Skeletal muscle tissue (tissue), 4 donors: ENCODE measurements around the gene RERE. TPM values are rescaled to one million over a fixed set of nuclear protein-coding genes. Genes with fewer than 3 reads are reported as not detected.

Source experiments
- H3K27ac ChIP-seq: one replicate; pipeline ENCODE4 v1.7.0; 2013; ENCODE audit warnings: mild to moderate bottlenecking, low read depth, low read length, inconsistent platforms
- H3K27me3 ChIP-seq, 3 donors: one replicate each; pipeline ENCODE4 v1.7.0; 2013; ENCODE audit warnings: low read length in 3 of 3; ENCODE audit not compliant: control insufficient read depth in 3 of 3, insufficient read depth in 3 of 3
- H3K36me3 ChIP-seq, 3 donors: one replicate each; pipeline ENCODE4 v1.7.0; 2013; ENCODE audit warnings: low read length in 3 of 3; ENCODE audit not compliant: control insufficient read depth in 3 of 3, insufficient read depth in 3 of 3
- H3K4me1 ChIP-seq, 3 donors: one replicate each; pipeline ENCODE4 v1.7.0; 2013; ENCODE audit warnings: low read length in 3 of 3, mild to moderate bottlenecking in 3 of 3; ENCODE audit not compliant: control insufficient read depth in 3 of 3, insufficient read depth in 3 of 3
- H3K4me3 ChIP-seq, 3 donors: one replicate each; pipeline ENCODE4 v1.7.0; 2013; ENCODE audit warnings: low read length in 3 of 3
- H3K9ac ChIP-seq, 3 donors: one replicate each; pipeline ENCODE4 v1.7.0; 2013; ENCODE audit warnings: low read length in 3 of 3, mild to moderate bottlenecking in 3 of 3, moderate library complexity in 2 of 3, low read depth in 1 of 3
- H3K9me3 ChIP-seq, 3 donors: one replicate each; pipeline ENCODE4 v1.7.0; 2013; ENCODE audit warnings: low read length in 3 of 3; ENCODE audit not compliant: control insufficient read depth in 3 of 3
- total RNA-seq: library from RNA; depleted of rRNA; stranded (reverse); fragments of >200 nt; gene quantifications from one replicate; pipeline ENCODE4 v1.2.3, GENCODE V29; 2014
- donor health status: Osteomylitis.

Gene RERE
- total RNA-seq, 1 donor from 2014 or later: 212 TPM

DNA sequence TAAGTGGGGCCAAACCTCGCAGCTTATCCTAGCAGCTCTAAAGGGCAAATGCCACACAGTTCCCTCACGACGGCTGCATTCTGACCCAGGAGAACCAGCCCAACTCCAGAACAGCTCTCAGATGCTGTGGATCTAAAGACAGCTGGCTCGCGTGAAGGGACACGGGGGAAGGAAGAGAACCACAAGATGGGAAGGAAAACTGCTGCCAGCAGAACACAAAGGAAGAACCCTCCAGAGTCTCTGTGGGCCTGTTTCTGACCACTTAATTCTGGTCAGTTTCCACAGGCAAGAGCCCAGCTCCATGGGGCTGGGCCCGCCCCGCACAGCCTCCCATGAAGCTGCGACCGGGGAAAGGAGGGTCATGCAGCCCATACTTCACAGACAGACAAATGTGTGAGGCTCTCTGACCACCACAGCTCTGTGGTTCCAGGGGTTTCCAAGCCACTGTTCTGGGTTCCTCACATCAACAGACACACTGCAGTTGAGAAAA lies 438.4 kb downstream of the RERE start:
- peak overlapping the region; percentile 18 to 36 (median 35) for H3K9ac ChIP-seq
- no peaks in the 10 kb centered on the region for H3K27me3 ChIP-seq

DNA sequence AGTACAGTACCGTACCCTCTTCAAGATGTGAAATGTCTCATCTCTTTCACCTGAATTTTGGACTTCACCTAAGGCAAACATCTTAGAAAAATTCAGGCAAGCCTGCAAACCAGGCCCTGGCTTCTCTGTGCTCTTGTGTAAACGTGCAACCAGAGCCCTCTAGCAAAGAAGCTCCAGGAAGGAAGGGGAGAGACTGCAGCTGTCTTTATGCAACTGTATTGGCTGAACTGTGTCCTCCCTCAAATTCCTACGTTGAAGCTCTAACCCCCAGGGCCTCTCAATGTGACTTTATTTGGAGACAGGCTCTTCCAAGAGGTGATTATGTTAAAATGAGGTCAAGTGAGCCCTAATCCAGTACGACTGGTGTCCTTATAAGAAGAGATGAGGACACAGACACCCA lies 439.3 kb downstream of the RERE start:
- H3K4me1 ChIP-seq: peaks cover 83 to 88% (median 83%) of the 10 kb centered on the region in 3 donors
- H3K36me3 ChIP-seq: peaks cover 0 to 7% (median 2%) of the 10 kb centered on the region in 3 donors
- H3K27ac ChIP-seq: peak overlapping the region; percentile 84
- no peaks in the 10 kb centered on the region for H3K27me3 ChIP-seq
- H3K4me3 ChIP-seq: peak overlapping the region in 2 of 3 donors; percentile 23 to 33
- H3K9ac ChIP-seq: peak overlapping the region in 1 of 3 donors; percentile 28
- H3K9me3 ChIP-seq: no peaks in the 10 kb centered on the region

More for the DNA sequence above, 438.4 kb downstream of the RERE start:
- Histone ChIP-seq H3K4me1 (peaks cover 78 to 84% (median 80%) of the 10 kb centered on the region in 3 donors), H3K36me3 (peaks cover 0 to 7% (median 2%) of the 10 kb centered on the region in 3 donors), H3K4me3 (peak overlapping the region; percentile 23 to 45 (median 33)), H3K9me3 (no peaks in the 10 kb centered on the region), H3K27ac (peak overlapping the region; percentile 84)

DNA sequence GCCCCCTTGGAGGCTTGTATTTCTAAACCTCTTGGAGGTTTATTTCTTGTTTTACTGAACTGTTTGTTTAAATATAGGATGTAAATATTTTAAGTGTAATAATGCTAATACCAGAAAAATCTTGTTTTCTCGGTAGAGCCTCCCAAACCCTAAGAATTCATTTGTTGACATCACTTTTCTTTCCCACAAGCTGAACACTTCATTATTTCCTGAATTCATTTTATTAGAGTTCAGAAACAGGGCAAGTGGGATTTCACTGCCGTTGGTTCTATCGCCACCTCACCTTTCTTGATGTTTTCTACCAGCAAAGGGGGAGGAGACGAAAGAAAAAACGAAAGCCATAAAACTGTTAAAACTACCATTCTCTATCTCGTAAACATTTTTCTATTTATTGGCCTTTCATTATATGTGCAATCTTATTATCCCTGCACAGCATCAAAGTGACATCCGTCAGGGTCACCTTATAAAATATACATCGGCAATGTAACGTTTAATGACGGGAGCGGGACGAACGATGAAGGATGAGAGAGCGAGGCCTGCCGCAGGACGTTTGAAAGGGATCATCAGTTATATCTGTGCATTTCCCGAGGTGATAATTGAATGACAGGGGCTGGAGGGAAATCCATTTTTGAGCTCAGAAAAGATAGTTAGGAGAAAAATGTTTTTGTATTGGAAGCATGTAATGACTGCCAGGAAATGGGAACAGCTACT lies 440.0 kb downstream of the RERE start:
- Histone ChIP-seq H3K9me3 (no peaks in the 10 kb centered on the region), H3K9ac (no peak overlapping the region), H3K27me3 (no peaks in the 10 kb centered on the region), H3K4me1 (peaks cover 83 to 90% (median 84%) of the 10 kb centered on the region in 3 donors), H3K36me3 (peaks cover 0 to 7% (median 2%) of the 10 kb centered on the region in 3 donors), H3K27ac (peak overlapping the region; percentile 84), H3K4me3 (no peak overlapping the region)

DNA sequence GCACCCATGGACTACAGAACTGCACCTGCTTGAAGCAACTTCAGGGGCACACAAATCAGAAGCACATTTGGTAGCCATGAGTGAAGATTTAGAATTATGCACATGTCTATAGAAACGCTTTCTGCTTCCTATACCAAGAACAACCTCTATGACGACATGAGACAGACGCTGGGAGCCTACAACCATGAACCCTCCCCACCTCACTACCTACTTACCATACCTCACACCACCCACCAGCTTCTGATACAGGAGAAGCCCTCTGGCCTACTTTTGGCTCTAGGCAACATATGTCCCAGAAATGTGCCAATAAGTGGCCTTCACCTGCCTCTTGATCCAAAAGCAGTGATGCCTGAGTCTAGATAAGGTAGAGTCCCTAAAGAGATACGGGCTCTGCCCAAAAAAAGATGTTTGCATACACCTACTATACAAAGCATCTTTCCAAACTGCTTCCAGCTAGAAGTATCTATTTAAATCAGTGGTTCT lies 441.0 kb downstream of the RERE start:
- no peaks in the 10 kb centered on the region for H3K9me3 ChIP-seq
- peaks cover 84 to 90% (median 84%) of the 10 kb centered on the region in 3 donors for H3K4me1 ChIP-seq
- peak overlapping the region; percentile 15 for H3K27ac ChIP-seq
- H3K36me3 ChIP-seq: peaks cover 0 to 7% (median 2%) of the 10 kb centered on the region in 3 donors
- H3K9ac ChIP-seq: no peak overlapping the region
- no peaks in the 10 kb centered on the region for H3K27me3 ChIP-seq
- no peak overlapping the region for H3K4me3 ChIP-seq

DNA sequence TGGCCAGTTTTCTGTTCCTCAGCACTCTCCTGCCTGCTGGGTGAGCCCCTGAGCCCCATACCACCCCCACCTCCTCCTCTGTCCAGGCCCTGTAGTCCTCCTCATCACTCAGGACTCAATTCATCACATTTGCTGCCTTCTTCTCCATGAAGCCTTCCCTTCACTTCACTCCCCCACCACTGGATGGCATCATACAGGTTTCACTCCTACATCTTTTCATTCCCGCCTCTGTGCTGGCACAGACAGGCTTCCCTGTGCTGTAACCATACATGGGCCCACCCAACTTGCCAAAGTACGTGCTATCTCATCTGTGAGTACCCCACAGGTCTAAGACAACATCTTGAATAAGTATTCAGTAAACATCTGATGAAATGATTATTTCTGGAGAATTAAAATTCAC lies 442.6 kb downstream of the RERE start:
- Histone ChIP-seq H3K4me3 (peak overlapping the region in 1 of 3 donors; percentile 55), H3K27ac (peak overlapping the region; percentile 83), H3K9me3 (no peaks in the 10 kb centered on the region), H3K36me3 (no peaks in the 10 kb centered on the region), H3K9ac (no peak overlapping the region), H3K27me3 (no peaks in the 10 kb centered on the region), H3K4me1 (peaks cover 84 to 90% (median 84%) of the 10 kb centered on the region in 3 donors)

DNA sequence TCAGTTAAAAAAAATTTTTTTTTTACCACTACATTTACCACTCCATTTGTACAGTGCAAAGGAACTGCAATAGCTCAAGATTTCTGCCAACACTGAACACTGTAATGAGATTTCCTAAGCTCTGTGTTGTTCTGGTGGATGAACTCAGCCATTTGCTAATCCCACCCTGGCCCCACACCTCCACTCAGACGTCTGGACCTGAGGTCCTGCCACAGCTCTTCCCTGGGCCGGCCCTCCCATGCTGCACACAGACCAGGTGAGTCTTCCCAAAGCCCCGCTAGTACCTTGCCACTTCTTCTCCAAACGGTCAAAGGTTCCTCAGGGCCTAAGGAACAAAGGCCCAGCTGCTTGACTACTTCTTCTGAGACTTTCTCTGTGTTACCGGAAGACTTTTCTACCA lies 443.1 kb downstream of the RERE start:
- peak overlapping the region; percentile 34 to 81 (median 67) for H3K9ac ChIP-seq

DNA sequence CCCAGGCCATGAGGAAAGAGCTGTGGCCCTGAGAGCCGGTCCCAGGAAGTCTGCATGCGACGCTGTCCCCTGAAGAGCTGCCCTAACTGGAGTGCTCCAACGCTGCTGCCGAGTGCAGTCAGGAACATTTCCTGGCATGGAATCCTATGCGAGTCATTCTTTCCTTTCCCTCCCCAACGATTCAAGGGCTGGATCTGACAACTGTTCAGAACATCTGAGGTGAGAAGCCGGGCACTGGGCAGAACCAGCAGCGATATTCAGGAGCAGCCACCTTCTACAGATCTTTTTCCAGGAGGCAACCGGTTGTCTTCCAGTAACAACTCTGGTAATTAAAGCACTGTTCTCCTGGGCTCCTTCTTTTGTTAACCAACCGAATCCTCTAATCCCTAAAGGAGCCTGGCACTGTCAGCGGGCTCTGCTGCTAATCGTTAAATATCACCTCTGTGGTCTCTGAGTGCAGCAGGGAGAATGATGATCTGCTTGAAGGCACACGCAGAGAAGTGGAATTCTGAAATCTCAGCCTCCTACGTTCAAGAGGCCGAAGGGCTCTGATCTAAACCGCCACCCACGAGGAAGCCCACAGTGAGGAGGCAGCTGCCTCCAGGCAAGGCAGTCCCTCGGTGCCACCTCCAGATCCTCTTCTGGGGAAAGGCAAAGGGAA lies 443.7 kb downstream of the RERE start:
- H3K36me3 ChIP-seq: no peaks in the 10 kb centered on the region
- no peaks in the 10 kb centered on the region for H3K9me3 ChIP-seq
- H3K27ac ChIP-seq: peak overlapping the region; percentile 83
- H3K9ac ChIP-seq: peak overlapping the region; percentile 34 to 81 (median 67)
- no peaks in the 10 kb centered on the region for H3K27me3 ChIP-seq
- peaks cover 78 to 84% (median 79%) of the 10 kb centered on the region in 3 donors for H3K4me1 ChIP-seq
- H3K4me3 ChIP-seq: peak overlapping the region; percentile 54 to 68 (median 55)

More for the DNA sequence above, 443.1 kb downstream of the RERE start:
- Histone ChIP-seq H3K27ac (peak overlapping the region; percentile 83), H3K27me3 (no peaks in the 10 kb centered on the region), H3K4me1 (peaks cover 80 to 85% (median 80%) of the 10 kb centered on the region in 3 donors), H3K36me3 (no peaks in the 10 kb centered on the region), H3K9me3 (no peaks in the 10 kb centered on the region), H3K4me3 (peak overlapping the region in 2 of 3 donors; percentile 54 to 55)

DNA sequence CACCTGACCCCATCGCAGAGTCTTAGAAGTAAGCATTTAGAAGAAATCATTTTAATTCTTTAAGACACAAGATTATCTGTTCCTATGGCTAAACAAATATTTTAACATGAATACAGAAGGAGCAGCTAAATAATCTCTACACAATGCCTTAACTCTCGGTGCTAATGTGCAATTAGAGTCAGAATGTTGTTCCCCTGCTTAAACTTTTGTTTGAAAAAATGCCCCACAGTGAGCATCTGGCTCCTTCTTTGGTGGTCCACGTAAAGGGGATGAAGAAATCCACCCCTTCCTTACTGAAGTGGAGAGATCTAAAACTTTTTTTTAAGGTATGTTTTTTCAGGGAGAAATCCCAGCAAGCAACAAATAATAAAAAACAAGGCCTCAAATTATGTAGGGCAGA lies 444.3 kb downstream of the RERE start:
- Histone ChIP-seq H3K27ac (peak overlapping the region; percentile 83), H3K9ac (peak overlapping the region; percentile 26 to 81 (median 57)), H3K4me1 (peaks cover 73 to 81% (median 74%) of the 10 kb centered on the region in 3 donors), H3K4me3 (peak overlapping the region; percentile 19 to 68 (median 28)), H3K27me3 (no peaks in the 10 kb centered on the region), H3K36me3 (no peaks in the 10 kb centered on the region), H3K9me3 (no peaks in the 10 kb centered on the region)

DNA sequence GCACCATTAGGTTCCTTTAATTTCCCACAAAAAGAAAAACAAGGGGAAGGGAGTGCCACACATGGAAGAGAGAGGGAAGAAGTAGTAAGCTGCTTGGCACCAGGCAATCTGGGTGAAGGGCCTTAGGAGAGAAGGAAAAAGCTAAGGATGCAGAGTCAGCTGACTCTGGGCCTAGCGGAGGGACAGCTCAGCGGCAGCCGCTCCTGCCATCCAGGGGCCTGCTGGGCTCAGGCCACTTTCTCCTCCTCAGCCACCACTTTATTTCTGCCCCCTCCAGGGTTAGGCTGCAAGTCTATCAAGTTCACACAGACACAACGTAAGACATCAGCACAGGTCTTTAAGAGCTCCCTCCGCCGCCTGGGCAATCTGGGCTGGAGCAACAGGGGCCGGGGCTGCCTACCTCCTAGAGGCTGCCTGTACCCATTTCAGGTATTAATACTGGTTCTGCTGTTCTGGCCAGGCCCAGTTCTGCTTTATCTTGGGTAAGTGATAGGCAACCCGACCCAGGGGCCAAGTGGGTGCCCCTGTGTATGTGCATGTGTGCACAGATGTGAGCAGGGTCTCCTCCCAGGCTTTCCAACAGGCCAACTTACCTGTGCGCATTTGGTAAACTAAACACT lies 446.0 kb downstream of the RERE start:
- Histone ChIP-seq H3K4me3 (peak overlapping the region; percentile 44 to 59 (median 45)), H3K9me3 (no peaks in the 10 kb centered on the region), H3K36me3 (peaks cover 0 to under 1% (median 0%) of the 10 kb centered on the region in 3 donors), H3K27me3 (no peaks in the 10 kb centered on the region), H3K9ac (peak overlapping the region; percentile 66 to 88 (median 81)), H3K4me1 (peaks cover 78 to 82% (median 81%) of the 10 kb centered on the region in 3 donors), H3K27ac (peak overlapping the region; percentile 83)
